Panc1 (cell line): Measurements from ENCODE around the gene HSPA4L. TPM values are rescaled to one million over a fixed set of nuclear protein-coding genes. Genes with fewer than 3 reads are reported as not detected.
A peak's percentile ranks its signal among the peaks of the same experiment; 100 is the strongest.

Experiments
- ATAC-seq: fragments of 200-7000 bp; cut with Tn5 transposase; 2 replicates; pipeline ENCODE4 v1.9.1; 2020; ENCODE audit warnings: mild to moderate bottlenecking, moderate library complexity
- Bru-seq: library from RNA; stranded (reverse); fragments of 400-500 nt; gene quantifications from one replicate; lab custom pipeline; 2021; lab: Mats Ljungman, UMichigan
- BruChase-seq, 2 experiments: library from RNA; stranded (reverse); fragments of 400-500 nt; gene quantifications; one replicate each; lab custom pipeline; 2021; lab: Mats Ljungman, UMichigan
- BruUV-seq: library from RNA; stranded (reverse); fragments of 400-500 nt; replicated peaks from 2 replicates; lab custom pipeline; 2021; lab: Mats Ljungman, UMichigan
- CTCF ChIA-PET: fragments of 300-600 bp; sonication (Branson Sonifier 250); formaldehyde crosslinking; loops from one replicate; lab custom pipeline; 2022; ENCODE audit warnings: antibody characterized with exemption; lab: Charles Lee
- POLR2A ChIA-PET: fragments of 300-600 bp; sonication (Branson Sonifier 250); formaldehyde crosslinking; loops from one replicate; lab custom pipeline; 2022; ENCODE audit warnings: antibody characterized with exemption; lab: Charles Lee
- DNase-seq: peaks from one replicate; pipeline ENCODE4 v3.0.0-alpha.2; 2010; ENCODE audit warnings: low read depth, low spot score
- H3K27ac ChIP-seq: 2 replicates; pipeline ENCODE4 v1.5.1; 2011; ENCODE audit warnings: mild to moderate bottlenecking, low read length, inconsistent platforms
- H3K27me3 ChIP-seq: fragments of 200-500 bp; sonication (Bioruptor generic); 2 replicates; pipeline ENCODE4 v1.6.0; 2014; ENCODE audit warnings: low read length, inconsistent platforms; ENCODE audit not compliant: control insufficient read depth, insufficient read depth
- H3K36me3 ChIP-seq: fragments of 200-500 bp; sonication (Bioruptor generic); 2 replicates; pipeline ENCODE4 v1.5.1; 2014; ENCODE audit warnings: inconsistent platforms, mild to moderate bottlenecking, low read length, moderate library complexity; ENCODE audit not compliant: control insufficient read depth, insufficient read depth
- H3K4me1 ChIP-seq: 2 replicates; pipeline ENCODE4 v1.5.1; 2011; ENCODE audit warnings: inconsistent platforms, mild to moderate bottlenecking, low read length, moderate library complexity; ENCODE audit not compliant: control insufficient read depth, insufficient read depth
- H3K4me3 ChIP-seq, 2 experiments: 2 replicates each; pipeline ENCODE4 v1.5.1; 2011 to 2012; ENCODE audit warnings: low read depth in 2 of 2, low read length in 2 of 2, mild to moderate bottlenecking in 2 of 2, inconsistent platforms in 1 of 2, moderate library complexity in 1 of 2
- H3K9me3 ChIP-seq: fragments of 200-500 bp; sonication (Bioruptor generic); 2 replicates; pipeline ENCODE4 v1.5.1; 2014; ENCODE audit warnings: low read depth, mild to moderate bottlenecking, inconsistent platforms, low read length, moderate library complexity; ENCODE audit not compliant: control insufficient read depth, insufficient read depth
- CTCF ChIP-seq: fragments of 450-650 bp; IDR thresholded peaks from 2 replicates; pipeline ENCODE4 v1.5.1; 2017; ENCODE audit warnings: mild to moderate bottlenecking
- POLR2AphosphoS5 ChIP-seq: IDR thresholded peaks from 2 replicates; pipeline ENCODE4 v1.6.1; 2012; ENCODE audit warnings: mild to moderate bottlenecking, low read depth, low read length, moderate library complexity
- REST ChIP-seq, 2 experiments: IDR thresholded peaks; 2 replicates each; pipeline ENCODE4 v1.6.1; 2011 to 2012; ENCODE audit warnings: low read depth in 2 of 2, control low read depth in 1 of 2, low read length in 1 of 2, mild to moderate bottlenecking in 1 of 2, moderate library complexity in 1 of 2; ENCODE audit not compliant: insufficient read depth in 1 of 2
- SIN3A ChIP-seq: IDR thresholded peaks from 2 replicates; pipeline ENCODE4 v1.6.1; 2012; ENCODE audit warnings: low read depth, mild to moderate bottlenecking, low read length, moderate library complexity, borderline replicate concordance; ENCODE audit not compliant: insufficient read depth
- TCF7L2 ChIP-seq: IDR thresholded peaks from 2 replicates; pipeline ENCODE4 v1.6.1; 2011; ENCODE audit warnings: mild to moderate bottlenecking, low read depth, low read length, inconsistent platforms
- in situ Hi-C: cut with HindIII; loops from 2 replicates; pipeline ENCODE4 v1.10.0; 2016; ENCODE audit warnings: low sequenced_read_pairs, low pct_unique_long_range_greater_than_20kb
- intact Hi-C: fragments of 100-400 bp; cut with micrococcal nuclease; formaldehyde crosslinking; loops from one replicate; pipeline ENCODE4 v1.10.0; 2022; ENCODE audit not compliant: unreplicated experiment
- long read RNA-seq: library from polyadenylated mRNA; unstranded; transcript quantifications from one replicate; pipeline ENCODE4 v2.0.0, GENCODE V29; 2021; ENCODE audit not compliant: unreplicated experiment
- polyA plus RNA-seq: library from polyadenylated mRNA; unstranded; fragments of >200 nt; gene quantifications from one replicate; pipeline ENCODE4 v1.2.1, GENCODE V29; 2012; ENCODE audit warnings: missing spikeins; ENCODE audit not compliant: insufficient read length
- total RNA-seq: library from RNA; stranded (reverse); gene quantifications from one replicate; pipeline ENCODE4 v1.2.1, GENCODE V29; 2021; ENCODE audit not compliant: unreplicated experiment

Gene HSPA4L
- total RNA-seq = 21.5 TPM
- 9.8 TPM for polyA plus RNA-seq
- Bru-seq, nascent RNA = percentile 70 among the genes with signal in this experiment
- BruChase-seq, experiment 1, labeled RNA remaining after a 2-hour chase = percentile 73 among the genes with signal in this experiment
- BruChase-seq, experiment 2, labeled RNA remaining after a 6-hour chase = percentile 85 among the genes with signal in this experiment
- long read RNA-seq, full-length matches to known transcripts = 34 of 47 reads
- long read RNA-seq, partial matches to known transcripts = 10 of 47 reads
- long read RNA-seq, other reads (novel, unspliced or antisense) = 3 of 47 reads

DNA sequence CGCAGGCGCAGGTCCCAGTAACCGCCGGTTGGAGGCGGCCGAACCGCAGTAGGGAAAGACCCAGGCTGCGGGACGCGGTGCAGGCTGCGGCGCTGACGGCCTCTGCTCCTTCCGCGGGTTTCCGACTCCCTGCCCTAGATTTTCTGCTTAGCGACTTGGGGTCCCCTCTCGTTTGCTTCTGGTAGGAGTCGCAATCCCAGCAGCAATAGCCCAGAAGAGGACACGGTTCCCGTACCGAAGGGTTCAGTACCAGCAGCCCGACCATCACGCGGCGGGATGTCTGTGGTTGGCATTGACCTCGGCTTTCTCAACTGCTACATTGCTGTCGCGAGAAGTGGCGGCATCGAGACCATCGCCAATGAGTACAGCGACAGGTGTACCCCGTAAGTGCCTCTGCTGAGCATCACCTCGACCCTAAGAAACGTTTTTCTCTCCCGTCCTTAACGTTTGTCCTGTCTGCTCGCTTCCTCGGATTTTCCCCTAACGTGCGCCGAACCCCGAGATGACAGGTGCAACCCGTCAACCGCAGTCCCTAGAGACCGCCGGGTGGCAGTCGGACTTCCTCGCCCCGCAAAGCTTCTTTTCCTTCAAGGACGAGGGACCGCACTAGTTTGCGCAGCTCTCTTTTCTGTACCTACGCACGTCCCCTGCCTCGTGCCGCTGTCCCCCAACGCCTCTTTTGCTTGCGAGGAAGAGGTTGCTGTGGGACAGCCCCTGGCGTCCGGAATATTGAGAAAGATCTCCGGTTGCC, at the start of gene HSPA4L:
Gene HSPA4L (plus strand): TSS at position 48 of the 751 bp plus-strand sequence. CDS start 229 bp downstream, at position 277.
- DNase-seq = peak; percentile 65
- H3K4me1 ChIP-seq = peaks cover 2% of the 10 kb centered on the region; the same call in 1 of the 2 replicates
- no peaks in the 10 kb centered on the region for H3K27me3 ChIP-seq
- H3K36me3 ChIP-seq = no peaks in the 10 kb centered on the region; the same call in 1 of the 2 replicates
- ChIA-PET CTCF (no interaction called here), POLR2A (interaction anchor here (0.6 kb wide), 2 partner anchors 62 to 99 kb away, joined by 4 to 7 read pairs; no protein-coding TSS in a partner anchor)
- TF ChIP-seq SIN3A = 0 out of 2 replicates have a peak, but pooled peaks have one; percentile 46
- no peak for TF ChIP-seq REST (IDR thresholded peaks at IDR 0.05; ENCODE audit: insufficient read depth in 1 of 2, low read depth in 2 of 2, low read length in 1 of 2)
- no peak for TF ChIP-seq TCF7L2
- peak; percentile 49 for TF ChIP-seq CTCF
- peak; percentile 90 for TF ChIP-seq POLR2AphosphoS5
- BruUV-seq = no TSS peak
- peak within 1 kb of the TSS; percentile 82 for H3K27ac ChIP-seq
- peak; percentile 82 for ATAC-seq
- intact Hi-C loops = no loop called here
- H3K4me3 ChIP-seq = peak within 1 kb of the TSS; percentile 81 to 86
- H3K9me3 ChIP-seq = no peaks in the 10 kb centered on the region
- in situ Hi-C loops = no loop called here

- BruUV-seq = no TSS peak
- Histone ChIP-seq H3K27me3 (no peaks in the 10 kb centered on the region), H3K36me3 (no peaks in the 10 kb centered on the region), H3K4me3 (no peak overlapping the region), H3K4me1 (no peaks in the 10 kb centered on the region), H3K9me3 (no peaks in the 10 kb centered on the region), H3K27ac (no peak overlapping the region)
- DNase-seq (peak; percentile 13), ATAC-seq (peak; percentile 81)
- in situ Hi-C loops = no loop called here
- intact Hi-C loops = loop anchor here (1.0 kb wide), 1 partner anchor 127 kb away; no protein-coding TSS in a partner anchor
- TF ChIP-seq POLR2AphosphoS5 (no peak), REST (IDR thresholded peaks at IDR 0.05; ENCODE audit: insufficient read depth in 1 of 2, low read depth in 2 of 2, low read length in 1 of 2) (no peak), CTCF (peak; percentile 49; the same call in 1 of the 2 replicates)
- ChIA-PET CTCF (interaction anchor here (0.6 to 1.5 kb wide), 3 partner anchors 110 to 144 kb away, joined by 3 read pairs; no protein-coding TSS in a partner anchor), POLR2A (no interaction called here)
Observed at GRCh38 chr4:127732623-127733328, 49.3 kb upstream of the HSPA4L start.
